ENCODE measurements around the gene NDUFV2.
"Not testable (repeated sequence)": the region's sequence is repeated elsewhere in the genome, so short reads cannot be mapped to it uniquely, and the experiment has no call there.

The NDUFV2 gene

DNA sequence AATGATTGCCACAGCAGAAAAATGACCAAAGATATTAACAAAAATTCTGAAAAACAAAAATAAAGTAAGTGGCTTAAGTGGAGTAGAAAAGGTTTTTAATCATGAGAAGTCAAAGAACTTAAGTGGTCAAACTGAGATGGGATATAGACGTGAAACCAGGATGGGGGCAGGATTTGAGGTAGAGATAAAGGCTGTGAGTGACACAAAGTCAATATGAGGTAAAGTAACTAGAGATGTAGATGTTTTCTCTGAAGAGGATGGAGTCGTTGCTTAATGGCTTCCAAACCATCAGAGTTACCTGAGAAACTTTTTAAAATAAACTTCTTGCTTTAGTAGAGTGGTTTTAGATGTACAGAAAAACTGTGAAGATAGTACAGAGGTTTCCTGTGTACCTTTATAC, 55.3 kb downstream of the NDUFV2 start:
- no peak for DNase-seq
- H3K9me3 ChIP-seq = no peaks in the 10 kb centered on the region
- no peak overlapping the region for H3K4me3 ChIP-seq (ENCODE audit: low read depth, low read length)
- no peaks in the 10 kb centered on the region for H3K36me3 ChIP-seq
- no peaks in the 10 kb centered on the region for H3K4me1 ChIP-seq
- no peaks in the 10 kb centered on the region for H3K27me3 ChIP-seq
- TF ChIP-seq, protein P1, sequence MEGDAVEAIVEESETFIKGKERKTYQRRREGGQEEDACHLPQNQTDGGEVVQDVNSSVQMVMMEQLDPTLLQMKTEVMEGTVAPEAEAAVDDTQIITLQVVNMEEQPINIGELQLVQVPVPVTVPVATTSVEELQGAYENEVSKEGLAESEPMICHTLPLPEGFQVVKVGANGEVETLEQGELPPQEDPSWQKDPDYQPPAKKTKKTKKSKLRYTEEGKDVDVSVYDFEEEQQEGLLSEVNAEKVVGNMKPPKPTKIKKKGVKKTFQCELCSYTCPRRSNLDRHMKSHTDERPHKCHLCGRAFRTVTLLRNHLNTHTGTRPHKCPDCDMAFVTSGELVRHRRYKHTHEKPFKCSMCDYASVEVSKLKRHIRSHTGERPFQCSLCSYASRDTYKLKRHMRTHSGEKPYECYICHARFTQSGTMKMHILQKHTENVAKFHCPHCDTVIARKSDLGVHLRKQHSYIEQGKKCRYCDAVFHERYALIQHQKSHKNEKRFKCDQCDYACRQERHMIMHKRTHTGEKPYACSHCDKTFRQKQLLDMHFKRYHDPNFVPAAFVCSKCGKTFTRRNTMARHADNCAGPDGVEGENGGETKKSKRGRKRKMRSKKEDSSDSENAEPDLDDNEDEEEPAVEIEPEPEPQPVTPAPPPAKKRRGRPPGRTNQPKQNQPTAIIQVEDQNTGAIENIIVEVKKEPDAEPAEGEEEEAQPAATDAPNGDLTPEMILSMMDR (IDR thresholded peaks at IDR 0.05; ENCODE audit: low read depth, low read length) = no peak

DNA sequence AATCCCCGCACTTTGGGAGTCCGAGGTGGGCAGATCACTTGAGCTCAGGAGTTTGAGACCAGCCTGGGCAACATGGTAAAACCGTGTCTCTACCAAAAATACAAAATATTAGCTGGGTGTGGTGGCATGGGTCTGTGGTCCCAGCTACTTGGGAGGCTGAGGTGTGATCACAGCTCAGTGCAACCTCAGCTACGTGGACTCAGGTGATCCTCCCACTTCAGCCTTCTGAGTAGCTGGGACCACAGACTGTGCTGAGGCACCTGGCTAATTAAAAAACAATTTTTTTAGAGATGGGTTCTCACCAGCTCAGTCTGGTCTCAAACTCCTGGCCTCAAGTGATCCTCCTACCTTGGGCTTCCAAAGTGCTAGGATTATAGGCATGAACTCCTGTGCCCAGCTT, 57.5 kb downstream of the NDUFV2 start:
- H3K4me1 ChIP-seq = no peaks in the 10 kb centered on the region
- no peaks in the 10 kb centered on the region for H3K9me3 ChIP-seq
- no peak for DNase-seq
- H3K36me3 ChIP-seq = no peaks in the 10 kb centered on the region
- TF ChIP-seq, protein P1 (IDR thresholded peaks at IDR 0.05; ENCODE audit: low read depth, low read length) = no peak
- no peak overlapping the region for H3K4me3 ChIP-seq (ENCODE audit: low read depth, low read length)
- H3K27me3 ChIP-seq = no peaks in the 10 kb centered on the region

DNA sequence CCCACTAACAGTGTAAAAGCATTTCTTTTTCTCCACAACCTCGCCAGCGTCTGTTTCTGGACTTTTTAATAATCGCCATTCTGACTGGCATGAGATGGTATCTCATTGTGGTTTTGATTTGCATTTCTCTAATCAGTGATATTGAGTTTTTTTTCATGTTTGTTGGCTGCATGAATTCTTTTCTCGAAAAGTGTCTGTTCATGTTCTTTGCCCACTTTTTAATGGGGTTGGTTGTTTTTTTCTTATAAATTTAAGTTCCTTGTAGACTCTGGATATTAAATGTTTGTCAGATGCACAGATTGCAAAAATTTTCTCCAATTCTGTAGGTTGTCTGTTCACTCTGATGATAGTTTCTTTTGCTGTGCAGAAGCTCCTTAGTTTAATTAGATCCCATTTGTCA, 60.2 kb downstream of the NDUFV2 start:
- not testable (repeated sequence) for H3K27me3 ChIP-seq; H3K4me3 ChIP-seq (ENCODE audit: low read depth, low read length); H3K36me3 ChIP-seq; DNase-seq; H3K4me1 ChIP-seq; H3K9me3 ChIP-seq

DNA sequence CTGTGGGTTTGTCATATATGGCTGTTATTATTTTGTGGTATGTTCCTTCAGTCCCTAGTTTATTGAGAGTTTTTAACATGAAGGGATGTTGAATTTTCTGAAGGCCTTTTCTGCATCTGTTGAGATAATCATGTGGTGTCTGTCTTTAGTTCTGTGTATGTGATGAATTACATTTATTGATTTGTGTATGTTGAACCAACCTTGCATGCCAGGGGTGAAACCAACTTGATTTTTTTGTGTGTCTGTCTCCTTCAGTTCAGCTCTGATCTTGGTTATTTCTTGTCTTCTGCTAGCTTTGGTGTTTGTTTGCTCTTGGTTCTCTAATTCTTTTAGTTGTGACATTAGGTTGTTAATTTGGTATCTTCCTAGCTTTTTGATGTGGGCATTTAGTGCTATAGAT, 61.6 kb downstream of the NDUFV2 start:
- H3K36me3 ChIP-seq, H3K9me3 ChIP-seq, DNase-seq: not testable (repeated sequence)

DNA sequence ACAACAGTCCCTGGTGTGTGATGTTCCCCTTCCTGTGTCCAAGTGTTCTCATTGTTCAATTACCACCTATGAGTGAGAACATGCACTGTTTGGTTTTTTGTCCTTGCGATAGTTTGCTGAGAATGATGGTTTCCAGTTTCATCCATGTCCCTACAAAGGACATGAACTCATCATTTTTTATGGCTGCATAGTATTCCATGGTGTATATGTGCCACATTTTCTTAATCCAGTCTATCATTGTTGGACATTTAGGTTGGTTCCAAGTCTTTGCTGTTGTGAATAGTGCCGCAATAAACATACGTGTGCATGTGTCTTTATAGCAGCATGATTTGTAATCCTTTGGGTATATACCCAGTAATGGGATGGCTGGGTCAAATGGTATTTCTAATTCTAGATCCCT, 63.4 kb downstream of the NDUFV2 start:
- H3K9me3 ChIP-seq; H3K36me3 ChIP-seq; H3K4me1 ChIP-seq; H3K4me3 ChIP-seq (ENCODE audit: low read depth, low read length); DNase-seq; H3K27me3 ChIP-seq: not testable (repeated sequence)

More for the DNA sequence above, 61.6 kb downstream of the NDUFV2 start:
- not testable (repeated sequence) for H3K27me3 ChIP-seq; H3K4me1 ChIP-seq; H3K4me3 ChIP-seq (ENCODE audit: low read depth, low read length)

DNA sequence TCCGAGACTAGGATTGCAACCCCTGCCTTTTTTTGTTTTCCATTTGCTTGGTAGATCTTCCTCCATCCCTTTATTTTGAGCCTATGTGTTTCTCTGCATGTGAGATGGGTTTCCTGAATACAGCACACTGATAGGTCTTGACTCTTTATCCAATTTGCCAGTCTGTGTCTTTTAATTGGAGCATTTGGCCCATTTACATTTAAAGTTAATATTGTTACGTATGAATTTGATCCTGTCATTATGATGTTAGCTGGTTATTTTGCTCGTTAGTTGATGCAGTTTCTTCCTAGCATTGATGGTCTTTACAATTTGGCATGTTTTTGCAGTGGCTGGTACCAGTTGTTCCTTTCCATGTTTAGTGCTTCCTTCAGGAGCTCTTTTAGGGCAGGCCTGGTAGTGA, 67.0 kb downstream of the NDUFV2 start:
- not testable (repeated sequence) for DNase-seq; H3K27me3 ChIP-seq; H3K36me3 ChIP-seq; H3K4me1 ChIP-seq; H3K9me3 ChIP-seq; H3K4me3 ChIP-seq (ENCODE audit: low read depth, low read length)

DNA sequence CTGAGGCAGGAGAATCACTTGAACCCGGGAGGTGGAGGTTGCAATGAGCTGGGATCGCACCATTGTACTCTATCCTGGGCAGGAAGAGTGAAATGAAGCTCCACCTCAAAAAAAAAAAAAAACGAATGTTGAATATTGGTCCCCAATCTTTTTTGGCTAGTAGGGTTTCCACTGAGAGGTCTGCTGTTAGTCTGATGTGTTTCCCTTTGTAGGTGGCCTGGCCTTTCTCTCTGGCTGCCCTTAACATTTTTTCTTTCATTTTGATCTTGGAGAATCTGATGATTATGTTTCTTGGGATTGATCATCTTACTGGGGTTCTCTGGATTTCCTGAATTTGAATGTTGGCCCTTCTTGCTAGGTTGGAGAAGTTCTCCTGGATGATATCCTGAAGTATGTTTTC, 69.4 kb downstream of the NDUFV2 start:
- H3K27me3 ChIP-seq, H3K9me3 ChIP-seq, DNase-seq: not testable (repeated sequence)

DNA sequence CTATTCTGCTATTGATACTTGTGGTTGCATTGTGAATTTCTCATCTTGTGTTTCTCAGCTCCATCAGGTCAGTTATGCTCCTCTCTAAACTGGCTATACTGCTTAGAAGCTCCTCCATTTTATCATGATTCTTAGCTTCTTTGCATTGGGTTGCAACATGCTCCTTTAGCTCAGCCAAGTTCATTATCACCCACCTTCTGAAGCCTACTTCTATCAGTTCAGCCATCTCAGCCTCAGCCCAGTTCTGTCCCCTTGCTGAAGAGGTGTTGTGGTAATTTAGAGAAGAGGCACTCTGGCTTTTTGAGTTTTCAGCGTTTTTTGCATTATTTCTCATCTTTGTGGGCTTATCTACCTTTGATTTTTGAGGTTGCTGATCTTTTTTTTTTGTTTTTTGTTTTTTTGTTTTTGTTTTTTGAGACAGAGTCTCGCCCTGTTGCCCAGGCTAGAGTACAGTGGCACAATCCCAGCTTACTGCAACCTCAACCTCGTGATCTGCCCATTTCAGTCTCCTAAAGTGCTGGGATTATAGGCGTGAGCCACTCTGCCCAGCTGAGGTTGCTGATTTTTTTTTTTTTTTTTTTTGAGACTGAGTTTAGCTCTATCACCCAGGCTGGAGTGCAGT, 70.1 kb downstream of the NDUFV2 start:
- TF ChIP-seq, protein P1 (IDR thresholded peaks at IDR 0.05; ENCODE audit: low read depth, low read length) = no peak
- no peak overlapping the region for H3K4me3 ChIP-seq (ENCODE audit: low read depth, low read length)
- no peaks in the 10 kb centered on the region for H3K9me3 ChIP-seq
- H3K4me1 ChIP-seq = no peaks in the 10 kb centered on the region
- no peaks in the 10 kb centered on the region for H3K36me3 ChIP-seq
- no peaks in the 10 kb centered on the region for H3K27me3 ChIP-seq
- no peak for DNase-seq

More for the DNA sequence above, 69.4 kb downstream of the NDUFV2 start:
- not testable (repeated sequence) for H3K36me3 ChIP-seq; H3K4me1 ChIP-seq; H3K4me3 ChIP-seq (ENCODE audit: low read depth, low read length)

DNA sequence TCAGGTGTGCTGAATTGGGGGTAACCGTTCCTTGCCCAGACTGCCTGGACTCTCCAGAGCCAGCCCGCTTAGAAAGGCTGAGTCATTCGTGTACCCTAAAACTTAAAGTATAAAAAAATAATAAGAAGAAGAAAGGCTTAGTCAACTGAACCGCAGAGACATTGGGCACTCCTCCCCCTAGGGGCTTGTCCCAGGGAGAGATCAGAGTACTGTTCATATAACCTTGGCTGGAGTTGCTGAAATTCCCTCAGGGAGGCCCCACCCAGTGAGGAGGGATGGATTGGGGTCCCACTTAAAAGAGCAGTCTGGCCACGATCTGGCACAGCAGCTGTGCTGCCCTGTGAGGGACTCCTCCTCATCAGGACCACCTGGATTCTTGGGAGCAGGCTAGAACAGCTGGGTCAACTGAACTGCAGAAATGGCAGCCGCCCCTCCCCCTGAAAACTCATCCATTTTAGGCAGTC, 71.3 kb downstream of the NDUFV2 start:
- TF ChIP-seq, protein P1 (IDR thresholded peaks at IDR 0.05; ENCODE audit: low read depth, low read length) = no peak
- Histone ChIP-seq H3K4me1 (no peaks in the 10 kb centered on the region), H3K36me3 (no peaks in the 10 kb centered on the region), H3K4me3 (ENCODE audit: low read depth, low read length) (no peak overlapping the region), H3K27me3 (no peaks in the 10 kb centered on the region), H3K9me3 (no peaks in the 10 kb centered on the region)
- no peak for DNase-seq
